ENCODE data around the gene SYN1. TPM values are rescaled to one million over a fixed set of nuclear protein-coding genes. Genes with fewer than 3 reads are reported as not detected.

The SYN1 gene
- total RNA-seq, 1 donor from 2014 or later, result 5.3 TPM

GRCh38 chrX:47658684-47659420 is 39.2 kb upstream of the SYN1 start, which contains the start of gene UXT:
TSS of gene UXT (minus strand) at chrX:47659180. CDS start at chrX:47658927, 253 bp downstream.
- no peaks in the 10 kb centered on the region for H3K4me1 Mint-ChIP-seq (ENCODE audit: low read depth)
- peak; percentile 77 for DNase-seq (ENCODE audit: low spot score, unreplicated experiment)
- peak within 1 kb of the TSS; percentile 100 for H3K27ac Mint-ChIP-seq
- H3K4me3 Mint-ChIP-seq (ENCODE audit: low read depth), result peak within 1 kb of the TSS; percentile 92
- H3K27me3 Mint-ChIP-seq, result no peaks in the 10 kb centered on the region
- H3K36me3 Mint-ChIP-seq (ENCODE audit: insufficient read depth), result peaks cover 8% of the 10 kb centered on the region
- peaks cover 25% of the 10 kb centered on the region for H3K9me3 Mint-ChIP-seq (ENCODE audit: low read depth)
- no peak for TF ChIP-seq CTCF (IDR thresholded peaks at IDR 0.05; ENCODE audit: unreplicated experiment)

- peaks cover 22% of the 10 kb centered on the region for H3K9me3 Mint-ChIP-seq (ENCODE audit: low read depth)
- TF ChIP-seq CTCF (IDR thresholded peaks at IDR 0.05; ENCODE audit: unreplicated experiment), result no peak
- peak overlapping the region; percentile 92 for H3K4me3 Mint-ChIP-seq (ENCODE audit: low read depth)
- H3K36me3 Mint-ChIP-seq (ENCODE audit: insufficient read depth), result peaks cover 10% of the 10 kb centered on the region
- no peaks in the 10 kb centered on the region for H3K27me3 Mint-ChIP-seq
- H3K27ac Mint-ChIP-seq, result peak overlapping the region; percentile 100
- no peaks in the 10 kb centered on the region for H3K4me1 Mint-ChIP-seq (ENCODE audit: low read depth)
- no peak for DNase-seq (ENCODE audit: low spot score, unreplicated experiment)
These were observed 38.6 kb upstream of the SYN1 start for GRCh38 chrX:47658301-47658683.

GRCh38 chrX:47651043-47651905 is 31.6 kb upstream of the SYN1 start:
- Mint-ChIP-seq H3K27ac (peak overlapping the region; percentile 91), H3K36me3 (ENCODE audit: insufficient read depth) (peaks cover 19% of the 10 kb centered on the region), H3K4me3 (ENCODE audit: low read depth) (peak overlapping the region; percentile 82), H3K4me1 (ENCODE audit: low read depth) (peaks cover 14% of the 10 kb centered on the region), H3K27me3 (no peaks in the 10 kb centered on the region), H3K9me3 (ENCODE audit: low read depth) (peaks cover 17% of the 10 kb centered on the region)
- TF ChIP-seq CTCF (IDR thresholded peaks at IDR 0.05; ENCODE audit: unreplicated experiment), result no peak
- no peak for DNase-seq (ENCODE audit: low spot score, unreplicated experiment)

GRCh38 chrX:47650164-47651042 is 30.7 kb upstream of the SYN1 start, which contains the start of gene ELK1:
TSS of gene ELK1 (minus strand) at chrX:47650563. CDS start at chrX:47641441, 9,122 bp downstream.
- Mint-ChIP-seq H3K4me1 (ENCODE audit: low read depth) (peaks cover 14% of the 10 kb centered on the region), H3K9me3 (ENCODE audit: low read depth) (peaks cover 17% of the 10 kb centered on the region), H3K36me3 (ENCODE audit: insufficient read depth) (peaks cover 12% of the 10 kb centered on the region), H3K4me3 (ENCODE audit: low read depth) (peak within 1 kb of the TSS; percentile 82), H3K27me3 (no peaks in the 10 kb centered on the region), H3K27ac (peak within 1 kb of the TSS; percentile 91)
- TF ChIP-seq CTCF (IDR thresholded peaks at IDR 0.05; ENCODE audit: unreplicated experiment), result no peak
- DNase-seq (ENCODE audit: low spot score, unreplicated experiment), result peak; percentile 82
